ENCODE data around the gene MAN1A1.

The MAN1A1 gene

GRCh38 chr6:119226089-119226488 is 123.5 kb downstream of the MAN1A1 start:
- no peak for DNase-seq

- no peak for DNase-seq
Observed at GRCh38 chr6:119224095-119224701, 125.4 kb downstream of the MAN1A1 start.

- DNase-seq = no peak
Observed at GRCh38 chr6:119220452-119220851, 129.1 kb downstream of the MAN1A1 start.

- DNase-seq = no peak
Observed at GRCh38 chr6:119218548-119218947, 131.0 kb downstream of the MAN1A1 start.

- no peak for DNase-seq
Observed at GRCh38 chr6:119215885-119216590, 133.5 kb downstream of the MAN1A1 start.

GRCh38 chr6:119215309-119215708 is 134.3 kb downstream of the MAN1A1 start:
- DNase-seq = no peak

- DNase-seq = no peak
Observed at GRCh38 chr6:119210596-119210995, 139.0 kb downstream of the MAN1A1 start.

GRCh38 chr6:119209452-119210205 is 139.9 kb downstream of the MAN1A1 start:
- DNase-seq = no peak

GRCh38 chr6:119207971-119208725 is 141.4 kb downstream of the MAN1A1 start:
- no peak for DNase-seq

- no peak for DNase-seq
Observed at GRCh38 chr6:119207327-119207726, 142.2 kb downstream of the MAN1A1 start.

GRCh38 chr6:119205911-119206618 is 143.5 kb downstream of the MAN1A1 start:
- no peak for DNase-seq

- no peak for DNase-seq
Observed at GRCh38 chr6:119204719-119205118, 144.8 kb downstream of the MAN1A1 start.

- no peak for DNase-seq
Observed at GRCh38 chr6:119201480-119201879, 148.1 kb downstream of the MAN1A1 start.

GRCh38 chr6:119200512-119201175 is 148.9 kb downstream of the MAN1A1 start:
- no peak for DNase-seq

- no peak for DNase-seq
Observed at GRCh38 chr6:119197271-119197670, 152.3 kb downstream of the MAN1A1 start.

GRCh38 chr6:119196715-119197114 is 152.8 kb downstream of the MAN1A1 start:
- DNase-seq = no peak

- no peak for DNase-seq
Observed at GRCh38 chr6:119195848-119196247, 153.7 kb downstream of the MAN1A1 start.

- DNase-seq = no peak
Observed at GRCh38 chr6:119195204-119195603, 154.4 kb downstream of the MAN1A1 start.

- no peak for DNase-seq
Observed at GRCh38 chr6:119193707-119194106, 155.9 kb downstream of the MAN1A1 start.

GRCh38 chr6:119192200-119192599 is 157.4 kb downstream of the MAN1A1 start:
- DNase-seq = no peak

GRCh38 chr6:119190176-119190575 is 159.4 kb downstream of the MAN1A1 start:
- DNase-seq = no peak

- DNase-seq = no peak
Observed at GRCh38 chr6:119189498-119189897, 160.1 kb downstream of the MAN1A1 start.
